K562 (cell line): ENCODE results near the gene RANBP6. TPM values are rescaled to one million over a fixed set of nuclear protein-coding genes. Genes with fewer than 3 reads are reported as not detected.

Source experiments
- ATAC-seq: fragments of 200-7000 bp; cut with Tn5 transposase; 3 replicates; pipeline ENCODE4 v1.9.1; 2020; ENCODE audit warnings: moderate library complexity
- BruUV-seq: library from RNA; stranded (reverse); fragments of 400-500 nt; replicated peaks from 2 replicates; lab custom pipeline; 2021; lab: Mats Ljungman, UMichigan
- CTCF ChIA-PET: fragments of 300-600 bp; formaldehyde crosslinking; extraction: SDS; loops from one replicate; lab custom pipeline; 2021; ENCODE audit warnings: low intra/inter-chr PET ratio; lab: Yijun Ruan, JAX
- POLR2A ChIA-PET: fragments of 300-600, 350-650 bp; sonication (Branson Sonifier 250); formaldehyde crosslinking; extraction: SDS; loops from one replicate; lab custom pipeline; 2021; ENCODE audit warnings: antibody characterized with exemption, inconsistent platforms; lab: Yijun Ruan, JAX
- DNase-seq, 4 experiments: peaks; one replicate each; pipeline versions ENCODE4 v3.0.0 to v3.0.0-alpha.2; 2011 to 2018; ENCODE audit warnings: low spot score in 3 of 4, mixed read lengths in 3 of 4; ENCODE audit errors: extremely low read depth in 1 of 4
- FAIRE-seq: peaks from 2 replicates; lab custom pipeline; 2011; peaks lifted over from hg19 to GRCh38; lab: Jason Lieb, UNC
- H2AFZ ChIP-seq: 2 replicates; pipeline ENCODE4 v1.6.0; 2011; ENCODE audit warnings: low read depth, low read length, control low read depth, inconsistent platforms
- H3K27ac ChIP-seq: fragments of 200-600 bp; 3 replicates; pipeline ENCODE4 v1.8.0; 2011; ENCODE audit warnings: low read depth, mild to moderate bottlenecking, control low read depth, inconsistent platforms, low read length, moderate library complexity, mixed read lengths; ENCODE audit errors: extremely low read depth
- H3K27me3 ChIP-seq, 2 experiments: fragments of 300-600 bp in 1 of 2; 2 replicates in 1 of 2; 3 replicates in 1 of 2; pipeline versions ENCODE4 v1.6.0 to v1.8.0; 2011; ENCODE audit warnings: inconsistent platforms in 2 of 2, low read length in 2 of 2, mild to moderate bottlenecking in 1 of 2, mixed read lengths in 1 of 2, moderate library complexity in 1 of 2; ENCODE audit not compliant: control insufficient read depth in 2 of 2, insufficient read depth in 2 of 2
- H3K36me3 ChIP-seq: fragments of 300-600 bp; 3 replicates; pipeline ENCODE4 v1.8.0; 2011; ENCODE audit warnings: mild to moderate bottlenecking, low read length, inconsistent platforms; ENCODE audit not compliant: control insufficient read depth, insufficient read depth
- H3K4me1 ChIP-seq, 2 experiments: fragments of 200-600 bp in 1 of 2; replicated peaks in 1 of 2; 2 replicates in 1 of 2; 3 replicates in 1 of 2; pipeline versions ENCODE4 v1.5.1 to v1.8.0; 2011; ENCODE audit warnings: inconsistent platforms in 2 of 2, low read length in 2 of 2, mild to moderate bottlenecking in 1 of 2, mixed read lengths in 1 of 2, moderate library complexity in 1 of 2; ENCODE audit not compliant: control insufficient read depth in 2 of 2, insufficient read depth in 2 of 2
- H3K4me2 ChIP-seq: 2 replicates; pipeline ENCODE4 v1.6.1; 2011; ENCODE audit warnings: low read length, control low read depth, inconsistent platforms, mixed read lengths; ENCODE audit not compliant: insufficient read depth
- H3K4me3 ChIP-seq: fragments of 200-600 bp; sonication (generic), shearing (Covaris generic); 2 replicates; pipeline ENCODE4 v1.5.1; 2016; ENCODE audit warnings: control low read depth, inconsistent platforms
- H3K79me2 ChIP-seq: fragments of 200-600 bp; 3 replicates; pipeline ENCODE4 v1.8.0; 2011; ENCODE audit warnings: low read length, inconsistent platforms; ENCODE audit not compliant: control insufficient read depth, insufficient read depth
- H3K9ac ChIP-seq, 2 experiments: 2 replicates each; pipeline versions ENCODE4 v1.6.0 to v1.6.1; 2011; ENCODE audit warnings: low read depth in 2 of 2, low read length in 2 of 2, control low read depth in 1 of 2, inconsistent platforms in 1 of 2, mild to moderate bottlenecking in 1 of 2, mixed read lengths in 1 of 2; ENCODE audit not compliant: insufficient read depth in 1 of 2
- H3K9me1 ChIP-seq: one replicate; pipeline ENCODE4 v1.6.0; 2011; ENCODE audit warnings: inconsistent platforms, mild to moderate bottlenecking, low read length, moderate library complexity; ENCODE audit not compliant: control insufficient read depth, insufficient read depth
- H3K9me3 ChIP-seq: replicated peaks from 2 replicates; pipeline ENCODE4 v1.5.1; 2011; ENCODE audit warnings: low read depth, low read length, inconsistent platforms; ENCODE audit not compliant: control insufficient read depth, insufficient read depth
- H4K20me1 ChIP-seq: replicated peaks from 2 replicates; pipeline ENCODE4 v1.6.1; 2011; ENCODE audit warnings: low read length, inconsistent platforms, mixed read lengths; ENCODE audit not compliant: control insufficient read depth, insufficient read depth
- CUX1 ChIP-seq: fragments of 200-800 bp; sonication (Bioruptor generic); IDR thresholded peaks from 2 replicates; pipeline ENCODE4 v1.6.1; 2016; ENCODE audit warnings: missing genetic modification characterization, missing compliant biosample characterization
- KLF1 ChIP-seq: fragments of 450-650 bp; IDR thresholded peaks from 2 replicates; pipeline ENCODE4 v1.6.1; 2016; ENCODE audit warnings: missing genetic modification characterization, missing compliant biosample characterization
- MYNN ChIP-seq, 2 experiments: sonication (generic); formaldehyde crosslinking in 1 of 2; IDR thresholded peaks; 2 replicates each; pipeline versions ENCODE4 v1.5.0 to v1.6.1; 2016 to 2020; ENCODE audit warnings: antibody characterized with exemption in 1 of 2, missing genetic modification reagents in 1 of 2
- SFPQ ChIP-seq: fragments of 200-400 bp; formaldehyde crosslinking; IDR thresholded peaks from 2 replicates; pipeline ENCODE4 v1.6.1; 2017; ENCODE audit warnings: mild to moderate bottlenecking, low read depth, low read length, moderate library complexity
- SLC30A9 ChIP-seq: fragments of 250-450 bp; sonication (Bioruptor Pico); IDR thresholded peaks from 2 replicates; pipeline ENCODE4 v1.8.0; 2022; ENCODE audit warnings: mild to moderate bottlenecking, moderate library complexity
- SREBF2 ChIP-seq: sonication (generic); formaldehyde crosslinking; IDR thresholded peaks from 2 replicates; pipeline ENCODE4 v1.4.0; 2020; ENCODE audit warnings: mild to moderate bottlenecking, missing genetic modification reagents
- TSC22D4 ChIP-seq: fragments of 450-650 bp; IDR thresholded peaks from 2 replicates; pipeline ENCODE4 v1.6.1; 2016; ENCODE audit warnings: missing genetic modification characterization, missing biosample characterization, control low read depth
- XRCC4 ChIP-seq: IDR thresholded peaks from one replicate; pipeline ENCODE4 v1.6.1; 2011; ENCODE audit not compliant: insufficient read depth, insufficient read length; ENCODE audit errors: extremely low read depth
- ZNF232 ChIP-seq: sonication (generic); formaldehyde crosslinking; IDR thresholded peaks from 2 replicates; pipeline ENCODE4 v1.8.0; 2022; ENCODE audit warnings: mild to moderate bottlenecking, missing genetic modification reagents
- ZNF75A ChIP-seq: fragments of 450-650 bp; formaldehyde crosslinking; IDR thresholded peaks from 2 replicates; pipeline ENCODE4 v1.4.0; 2020; ENCODE audit warnings: mild to moderate bottlenecking
- ZNF76 ChIP-seq: fragments of 250-450 bp; sonication (Bioruptor Pico); IDR thresholded peaks from 2 replicates; pipeline ENCODE4 v1.4.0; 2020; ENCODE audit warnings: mild to moderate bottlenecking, moderate library complexity, borderline replicate concordance
- WGBS: fragments of 100-300 bp; shearing (Covaris generic); methylation state at CpG from one replicate; pipeline ENCODE4 v1.1.6; 2016; ENCODE audit warnings: low coverage, mixed read lengths; ENCODE audit not compliant: insufficient coverage; ENCODE audit errors: missing lambda C conversion rate; 5-methylcytosine and 5-hydroxymethylcytosine counted together
- in situ Hi-C: fragments of 300-500 bp; cut with MboI; formaldehyde crosslinking; loops from 4 replicates; pipeline ENCODE4 v1.15.0; 2018; ENCODE audit warnings: inconsistent platforms, mixed read lengths
- intact Hi-C: fragments of 100-400 bp; cut with micrococcal nuclease; formaldehyde crosslinking; loops from 2 replicates; pipeline ENCODE4 v1.14.2; 2022
- polyA plus RNA-seq, 8 experiments: library from polyadenylated mRNA; depleted of rRNA in 4 of 8; stranded (reverse) in 5 of 8; unstranded in 3 of 8; fragments of >200 nt; fragmentation: Nextera tagmentation in 2 of 8; fragmentation: Illumina TruSeq in 1 of 8; extraction: Ambion mirVana in 2 of 8; extraction: Trizol in 1 of 8; gene quantifications; 2 replicates each; pipeline versions ENCODE4 v1.2.1 to v1.2.3, GENCODE V29; 2011 to 2014; ENCODE audit warnings: inconsistent platforms in 1 of 8, missing spikeins in 1 of 8
- total RNA-seq, 7 experiments: library from RNA; depleted of rRNA in 6 of 7; stranded (reverse); fragments of >200 nt in 6 of 7; fragmentation: Illumina TruSeq in 2 of 7; extraction: Trizol in 2 of 7; gene quantifications; 2 replicates each; pipeline versions ENCODE4 v1.2.1 to v1.2.3, GENCODE V29; 2011 to 2021; ENCODE audit warnings: low replicate concordance in 1 of 7

RANBP6 gene
- total and polyA plus RNA-seq, 9 of the 15 experiments (the other 6 are each of a cell fraction or from before 2014, with no cell fraction given), result 10.4 to 19.9 (median 11.5) TPM

GRCh38 chr9:6051511-6051950 lies 36.1 kb upstream of the RANBP6 start:
- Histone ChIP-seq H3K79me2 (no peaks in the 10 kb centered on the region), H3K27me3 (0 out of 5 replicates have a peak, but pooled peaks cover 0 to 3% of the 10 kb centered on the region in 2 experiments), H3K36me3 (no peaks in the 10 kb centered on the region), H3K9me3 (no peaks in the 10 kb centered on the region), H3K27ac (no peak overlapping the region), H3K4me2 (no peak overlapping the region), H3K4me3 (no peak overlapping the region), H3K9ac (no peak overlapping the region), H3K4me1 (no peaks in the 10 kb centered on the region), H2AFZ (no peak overlapping the region), H4K20me1 (no peaks in the 10 kb centered on the region), H3K9me1 (no peaks in the 10 kb centered on the region)
- ATAC-seq (no peak), FAIRE-seq (no peak), DNase-seq (no peak)
- BruUV-seq, result no TSS peak
- TF ChIP-seq CUX1 (CRISPR knock-in tag), result no peak
- no peak for TF ChIP-seq MYNN (IDR thresholded peaks at IDR 0.05)
- no peak for TF ChIP-seq MYNN (CRISPR knock-in tag; IDR thresholded peaks at IDR 0.05)
- TF ChIP-seq SLC30A9, result no peak
- TF ChIP-seq TSC22D4 (tag), result no peak
- TF ChIP-seq XRCC4, result no peak
- TF ChIP-seq ZNF76 (CRISPR knock-in tag), result no peak
- no peak for TF ChIP-seq SFPQ
- TF ChIP-seq SREBF2 (CRISPR knock-in tag), result no peak
- TF ChIP-seq ZNF75A, result no peak
- no peak for TF ChIP-seq KLF1 (tag)
- no peak for TF ChIP-seq ZNF232
- 14% methylated on average over 2 of the region's 2 CpGs for WGBS
- intact Hi-C loops (loop anchor here (5.0 kb wide), 1 partner anchor 254 kb away; no protein-coding TSS in a partner anchor), in situ Hi-C loops (loop anchor here (25.0 kb wide), 2 partner anchors 261 to 511 kb away; no protein-coding TSS in a partner anchor)
- POLR2A ChIA-PET, result no interaction called here
- CTCF ChIA-PET, result no interaction called here
